NCI-H128 (cell line): ENCODE data around the gene SMIM22.
A peak's percentile ranks its signal among the peaks of the same experiment; 100 is the strongest.
"Not testable (repeated sequence)": the region's sequence is repeated elsewhere in the genome, so short reads cannot be mapped to it uniquely, and the experiment has no call there.

Experiments used
- DNase-seq: peaks from one replicate; lab custom pipeline; 2025; ENCODE audit not compliant: unreplicated experiment; lab: John Stamatoyannopoulos, UW

The SMIM22 gene

GRCh38 chr16:4768549-4769305 lies 26.4 kb upstream of the SMIM22 start:
- peak; percentile 85 for DNase-seq

- no peak for DNase-seq
Measured at GRCh38 chr16:4769306-4769638, 25.9 kb upstream of the SMIM22 start.

- DNase-seq: no peak
Measured at GRCh38 chr16:4771646-4772045, 23.5 kb upstream of the SMIM22 start.

- no peak for DNase-seq
Measured at GRCh38 chr16:4772351-4772750, 22.8 kb upstream of the SMIM22 start.

- no peak for DNase-seq
Measured at GRCh38 chr16:4775005-4775404, 20.2 kb upstream of the SMIM22 start.

GRCh38 chr16:4776141-4776705 lies 18.9 kb upstream of the SMIM22 start:
- DNase-seq: no peak

- no peak for DNase-seq
Measured at GRCh38 chr16:4777339-4778049, 17.7 kb upstream of the SMIM22 start.

GRCh38 chr16:4778050-4778392 lies 17.1 kb upstream of the SMIM22 start:
- no peak for DNase-seq

- no peak for DNase-seq
Measured at GRCh38 chr16:4780235-4780634, 14.9 kb upstream of the SMIM22 start.

- DNase-seq: no peak
Measured at GRCh38 chr16:4783251-4783950, 11.8 kb upstream of the SMIM22 start.

- DNase-seq: no peak
Measured at GRCh38 chr16:4783951-4784336, 11.2 kb upstream of the SMIM22 start.

- DNase-seq: not testable (repeated sequence)
Measured at GRCh38 chr16:4784444-4784987, 10.7 kb upstream of the SMIM22 start.

GRCh38 chr16:4785758-4786433 lies 9.3 kb upstream of the SMIM22 start:
- DNase-seq: no peak

GRCh38 chr16:4787068-4787467 lies 8.1 kb upstream of the SMIM22 start:
- DNase-seq: no peak

- no peak for DNase-seq
Measured at GRCh38 chr16:4787627-4788482, 7.3 kb upstream of the SMIM22 start, which contains the start of gene SEPTIN12. TSS of gene SEPTIN12 (minus strand) at chr16:4788345. CDS start at chr16:4787645, 700 bp downstream.

GRCh38 chr16:4788489-4788889 lies 6.7 kb upstream of the SMIM22 start:
- DNase-seq: no peak

- no peak for DNase-seq
Measured at GRCh38 chr16:4788910-4789309, 6.3 kb upstream of the SMIM22 start.

GRCh38 chr16:4790261-4790660 lies 4.9 kb upstream of the SMIM22 start:
- DNase-seq: no peak

- no peak for DNase-seq
Measured at GRCh38 chr16:4790871-4791270, 4.3 kb upstream of the SMIM22 start.

GRCh38 chr16:4792951-4793513 lies 2.1 kb upstream of the SMIM22 start:
- no peak for DNase-seq
